ENCODE results near the gene TOP3B.

The TOP3B gene

GRCh38 chr22:21933910-21934309 lies 48.7 kb downstream of the TOP3B start:
- in situ Hi-C loops (cut with MboI; ENCODE audit: low sequenced_read_pairs, unreplicated experiment), result loop anchor here (10.0 kb wide), 1 partner anchor 59 kb away; no protein-coding TSS in a partner anchor
- no peak for DNase-seq (ENCODE audit: low spot score)
- TF ChIP-seq CTCF (IDR thresholded peaks at IDR 0.05; ENCODE audit: borderline replicate concordance, control extremely low read depth, extremely low read depth, insufficient read depth, missing control alignments), result no peak

GRCh38 chr22:21933413-21933812 lies 49.2 kb downstream of the TOP3B start:
- DNase-seq (ENCODE audit: low spot score), result no peak
- in situ Hi-C loops (cut with MboI; ENCODE audit: low sequenced_read_pairs, unreplicated experiment), result loop anchor here (10.0 kb wide), 1 partner anchor 59 kb away; no protein-coding TSS in a partner anchor
- no peak for TF ChIP-seq CTCF (IDR thresholded peaks at IDR 0.05; ENCODE audit: borderline replicate concordance, control extremely low read depth, extremely low read depth, insufficient read depth, missing control alignments)

GRCh38 chr22:21932347-21932746 lies 50.2 kb downstream of the TOP3B start:
- TF ChIP-seq CTCF (IDR thresholded peaks at IDR 0.05; ENCODE audit: borderline replicate concordance, control extremely low read depth, extremely low read depth, insufficient read depth, missing control alignments), result no peak

DNA sequence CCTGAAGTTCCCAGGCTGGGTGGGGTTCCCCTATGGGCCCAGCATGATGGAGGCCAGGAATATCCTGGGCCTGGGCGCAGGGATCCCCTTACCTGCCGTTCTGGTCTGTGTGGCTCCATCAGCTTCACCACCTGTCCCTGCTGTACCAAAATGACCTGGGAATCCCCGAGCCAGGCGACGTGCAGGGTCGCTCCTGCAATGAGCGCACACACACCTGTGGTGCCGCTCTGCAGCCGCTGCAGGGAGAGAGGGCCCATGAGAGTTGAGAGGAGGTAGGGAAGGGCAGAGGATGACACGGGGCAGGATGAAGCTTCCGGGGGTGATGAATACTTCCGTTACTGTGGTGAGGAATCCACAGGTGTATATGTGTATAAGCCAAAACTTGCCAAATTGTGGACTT lies 51.5 kb downstream of the TOP3B start:
- TF ChIP-seq CTCF (IDR thresholded peaks at IDR 0.05; ENCODE audit: borderline replicate concordance, control extremely low read depth, extremely low read depth, insufficient read depth, missing control alignments), result no peak
- no peak for DNase-seq (ENCODE audit: low spot score)
- in situ Hi-C loops (cut with MboI; ENCODE audit: low sequenced_read_pairs, unreplicated experiment), result loop anchor here (10.0 kb wide), 1 partner anchor 56 kb away; no protein-coding TSS in a partner anchor

More at GRCh38 chr22:21932347-21932746, 50.2 kb downstream of the TOP3B start:
- in situ Hi-C loops (cut with MboI; ENCODE audit: low sequenced_read_pairs, unreplicated experiment), result loop anchor here (10.0 kb wide), 1 partner anchor 58 kb away; no protein-coding TSS in a partner anchor
- DNase-seq (ENCODE audit: low spot score), result no peak

GRCh38 chr22:21929253-21929652 lies 53.3 kb downstream of the TOP3B start:
- no peak for DNase-seq (ENCODE audit: low spot score)
- no peak for TF ChIP-seq CTCF (IDR thresholded peaks at IDR 0.05; ENCODE audit: borderline replicate concordance, control extremely low read depth, extremely low read depth, insufficient read depth, missing control alignments)
- in situ Hi-C loops (cut with MboI; ENCODE audit: low sequenced_read_pairs, unreplicated experiment), result no loop called here

DNA sequence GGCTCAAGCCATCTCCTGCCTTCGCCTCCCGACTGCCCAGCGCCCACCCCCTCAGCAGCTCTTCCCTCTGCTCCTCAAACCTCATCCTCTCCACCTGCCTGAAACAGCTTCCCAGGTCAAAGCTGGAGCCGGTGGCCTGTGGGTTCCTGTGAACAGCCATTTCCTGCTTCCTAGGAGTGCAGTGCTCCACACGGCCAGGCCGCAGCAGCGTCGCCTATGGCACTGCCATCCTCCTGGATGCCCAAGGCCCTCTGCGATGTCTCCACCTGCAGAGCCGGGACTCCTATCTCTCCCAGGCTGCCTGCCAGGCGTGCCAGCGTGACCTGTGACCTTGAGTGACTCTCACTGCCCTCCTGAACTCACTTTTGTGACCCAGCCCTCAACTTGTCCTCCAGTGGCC lies 54.5 kb downstream of the TOP3B start:
- in situ Hi-C loops (cut with MboI; ENCODE audit: low sequenced_read_pairs, unreplicated experiment), result no loop called here

More for the DNA sequence above, 54.5 kb downstream of the TOP3B start:
- no peak for DNase-seq (ENCODE audit: low spot score)
- TF ChIP-seq CTCF (IDR thresholded peaks at IDR 0.05; ENCODE audit: borderline replicate concordance, control extremely low read depth, extremely low read depth, insufficient read depth, missing control alignments), result no peak
